Measurements from ENCODE around the gene CLIC4. TPM values are rescaled to one million over a fixed set of nuclear protein-coding genes. Genes with fewer than 3 reads are reported as not detected.
"Not testable (repeated sequence)": the region's sequence is repeated elsewhere in the genome, so short reads cannot be mapped to it uniquely, and the experiment has no call there.

CLIC4 gene
- total and polyA plus RNA-seq, 2 experiments from 2014 or later: 136 to 361 TPM

DNA sequence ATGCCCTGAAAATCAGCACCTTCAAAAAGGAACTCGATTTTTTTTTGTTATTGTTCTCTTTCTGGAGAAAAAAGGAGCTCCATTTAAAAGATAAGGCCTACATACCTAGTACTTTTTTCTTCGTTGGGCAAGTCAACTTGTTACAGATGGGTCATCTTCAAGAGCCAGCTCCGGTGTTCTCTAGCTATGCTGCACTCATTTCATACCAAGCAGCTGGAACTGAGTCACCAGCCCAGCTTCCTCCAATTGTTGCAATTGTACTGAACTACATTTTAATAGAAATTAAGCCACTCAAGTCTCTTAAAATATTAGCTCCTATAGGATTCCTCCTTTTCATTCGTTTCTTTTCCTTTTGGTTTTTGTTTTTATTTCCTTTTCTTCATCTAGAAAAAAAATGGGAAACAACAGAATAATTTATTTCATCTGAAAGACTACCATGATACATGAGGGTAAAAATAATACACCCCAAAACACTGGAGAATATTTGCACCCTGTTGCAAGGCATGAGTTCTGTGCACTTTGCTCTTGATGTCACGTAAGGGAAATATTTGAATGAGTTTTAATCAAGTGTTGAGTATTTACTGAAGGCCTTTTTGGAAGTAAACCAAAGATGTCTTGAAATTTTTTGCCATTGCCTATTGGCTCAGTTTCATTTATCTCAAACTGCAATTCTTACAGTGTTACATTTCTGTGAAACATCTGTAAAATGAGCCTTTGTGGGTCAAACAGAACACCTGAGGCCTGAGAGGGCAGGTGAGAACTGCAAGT, 60.5 kb downstream of the CLIC4 start:
- Histone ChIP-seq H3K4me3 (no peak overlapping the region), H3K4me1 (ENCODE audit: low read depth) (peaks cover 47% of the 10 kb centered on the region), H3K36me3 (peaks cover 3% of the 10 kb centered on the region), H3K9me3 (ENCODE audit: low read depth) (no peaks in the 10 kb centered on the region), H3K27ac (peak overlapping the region; percentile 76), H3K27me3 (no peaks in the 10 kb centered on the region)
- DNase-seq (ENCODE audit: low read depth in 1 of 2, low spot score in 1 of 2): peak in 1 of 2 donors; percentile 71
- TF ChIP-seq, protein P1, sequence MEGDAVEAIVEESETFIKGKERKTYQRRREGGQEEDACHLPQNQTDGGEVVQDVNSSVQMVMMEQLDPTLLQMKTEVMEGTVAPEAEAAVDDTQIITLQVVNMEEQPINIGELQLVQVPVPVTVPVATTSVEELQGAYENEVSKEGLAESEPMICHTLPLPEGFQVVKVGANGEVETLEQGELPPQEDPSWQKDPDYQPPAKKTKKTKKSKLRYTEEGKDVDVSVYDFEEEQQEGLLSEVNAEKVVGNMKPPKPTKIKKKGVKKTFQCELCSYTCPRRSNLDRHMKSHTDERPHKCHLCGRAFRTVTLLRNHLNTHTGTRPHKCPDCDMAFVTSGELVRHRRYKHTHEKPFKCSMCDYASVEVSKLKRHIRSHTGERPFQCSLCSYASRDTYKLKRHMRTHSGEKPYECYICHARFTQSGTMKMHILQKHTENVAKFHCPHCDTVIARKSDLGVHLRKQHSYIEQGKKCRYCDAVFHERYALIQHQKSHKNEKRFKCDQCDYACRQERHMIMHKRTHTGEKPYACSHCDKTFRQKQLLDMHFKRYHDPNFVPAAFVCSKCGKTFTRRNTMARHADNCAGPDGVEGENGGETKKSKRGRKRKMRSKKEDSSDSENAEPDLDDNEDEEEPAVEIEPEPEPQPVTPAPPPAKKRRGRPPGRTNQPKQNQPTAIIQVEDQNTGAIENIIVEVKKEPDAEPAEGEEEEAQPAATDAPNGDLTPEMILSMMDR (IDR thresholded peaks at IDR 0.05; ENCODE audit: low read depth, low read length): no peak

- peaks cover 3% of the 10 kb centered on the region for H3K36me3 ChIP-seq
- no peaks in the 10 kb centered on the region for H3K27me3 ChIP-seq
- H3K27ac ChIP-seq: no peak overlapping the region
- DNase-seq (ENCODE audit: low read depth in 1 of 2, low spot score in 1 of 2): no peak
- no peak overlapping the region for H3K4me3 ChIP-seq
- peaks cover 40% of the 10 kb centered on the region for H3K4me1 ChIP-seq (ENCODE audit: low read depth)
- no peaks in the 10 kb centered on the region for H3K9me3 ChIP-seq (ENCODE audit: low read depth)
- TF ChIP-seq, protein P1 (IDR thresholded peaks at IDR 0.05; ENCODE audit: low read depth, low read length): no peak
Measured at GRCh38 chr1:24806588-24806987, 61.3 kb downstream of the CLIC4 start.

DNA sequence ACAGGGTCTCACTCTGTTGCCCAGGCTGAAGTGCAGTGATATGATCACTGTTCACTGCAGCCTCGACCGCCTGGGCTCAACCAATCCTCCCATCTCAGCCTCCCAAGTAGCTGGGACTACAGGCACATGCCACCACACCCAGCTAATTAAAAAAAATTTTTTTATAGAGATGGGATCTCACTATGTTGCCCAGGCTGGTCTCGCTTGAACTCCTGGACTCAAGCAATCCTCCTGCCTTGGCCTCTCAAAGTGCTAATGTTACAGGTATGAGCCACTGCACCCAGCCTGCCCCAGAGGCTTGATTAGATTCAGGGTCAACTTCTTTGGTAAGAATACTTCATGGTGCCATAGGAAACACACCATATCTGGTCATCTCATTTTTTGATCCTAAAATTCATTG, 66.2 kb downstream of the CLIC4 start:
- not testable (repeated sequence) for H3K4me1 ChIP-seq (ENCODE audit: low read depth); H3K4me3 ChIP-seq; H3K27me3 ChIP-seq; H3K9me3 ChIP-seq (ENCODE audit: low read depth); H3K27ac ChIP-seq; DNase-seq (ENCODE audit: low read depth in 1 of 2, low spot score in 1 of 2)
- peaks cover 14% of the 10 kb centered on the region for H3K36me3 ChIP-seq

DNA sequence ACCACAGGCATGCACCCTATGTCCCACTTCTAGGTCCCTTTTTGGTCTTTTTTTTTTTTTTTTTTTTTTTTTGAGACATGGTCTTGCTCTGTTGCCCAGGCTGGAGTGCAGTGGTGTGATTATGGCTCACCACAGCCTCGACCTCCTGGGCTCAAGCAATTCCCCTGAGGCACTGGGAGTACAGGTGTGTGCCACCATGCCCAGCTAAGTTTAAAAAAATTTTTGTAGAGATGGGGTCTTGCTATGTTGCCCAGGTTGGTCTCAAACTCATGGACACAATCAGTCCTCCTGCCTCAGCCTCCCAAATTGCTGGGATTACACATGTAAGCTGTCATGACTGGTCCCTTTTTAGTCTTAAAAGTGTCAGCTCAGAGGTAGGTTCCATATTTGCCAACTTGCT, 75.0 kb downstream of the CLIC4 start:
- not testable (repeated sequence) for H3K36me3 ChIP-seq; H3K9me3 ChIP-seq (ENCODE audit: low read depth); H3K27ac ChIP-seq; DNase-seq (ENCODE audit: low read depth in 1 of 2, low spot score in 1 of 2); H3K27me3 ChIP-seq; H3K4me3 ChIP-seq
- H3K4me1 ChIP-seq (ENCODE audit: low read depth): peaks cover 11% of the 10 kb centered on the region

- H3K9me3 ChIP-seq (ENCODE audit: low read depth): no peaks in the 10 kb centered on the region
- no peak overlapping the region for H3K27ac ChIP-seq
Measured at GRCh38 chr1:24822887-24823286, 77.6 kb downstream of the CLIC4 start.

DNA sequence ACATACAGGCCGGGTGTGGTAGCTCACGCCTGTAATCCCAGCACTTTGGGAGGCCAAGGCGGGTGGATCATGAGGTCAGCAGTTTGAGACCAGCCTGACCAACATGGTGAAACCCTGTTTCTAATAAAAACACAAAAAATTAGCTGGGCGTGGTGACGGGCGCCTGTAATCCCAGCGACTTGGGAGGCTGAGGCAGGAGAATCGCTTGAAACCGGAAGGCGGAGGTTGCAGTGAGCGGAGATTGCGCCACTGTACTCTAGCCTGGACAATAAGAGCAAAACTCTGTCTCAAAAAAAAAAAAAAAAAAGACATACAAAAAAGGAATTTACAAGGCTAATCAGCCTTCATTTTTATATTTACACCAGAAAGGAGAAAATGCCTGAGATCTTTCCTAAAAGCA, 78.2 kb downstream of the CLIC4 start:
- H3K27me3 ChIP-seq; H3K27ac ChIP-seq; H3K4me3 ChIP-seq; DNase-seq (ENCODE audit: low read depth in 1 of 2, low spot score in 1 of 2); H3K9me3 ChIP-seq (ENCODE audit: low read depth); H3K36me3 ChIP-seq: not testable (repeated sequence)
- H3K4me1 ChIP-seq (ENCODE audit: low read depth): peaks cover 32% of the 10 kb centered on the region

More at GRCh38 chr1:24822887-24823286, 77.6 kb downstream of the CLIC4 start:
- Histone ChIP-seq H3K4me3 (no peak overlapping the region), H3K36me3 (peaks cover 6% of the 10 kb centered on the region), H3K4me1 (ENCODE audit: low read depth) (peaks cover 26% of the 10 kb centered on the region), H3K27me3 (no peaks in the 10 kb centered on the region)
- peak in 1 of 2 donors; percentile 36 for DNase-seq (ENCODE audit: low read depth in 1 of 2, low spot score in 1 of 2)
- TF ChIP-seq, protein P1 (IDR thresholded peaks at IDR 0.05; ENCODE audit: low read depth, low read length): no peak

DNA sequence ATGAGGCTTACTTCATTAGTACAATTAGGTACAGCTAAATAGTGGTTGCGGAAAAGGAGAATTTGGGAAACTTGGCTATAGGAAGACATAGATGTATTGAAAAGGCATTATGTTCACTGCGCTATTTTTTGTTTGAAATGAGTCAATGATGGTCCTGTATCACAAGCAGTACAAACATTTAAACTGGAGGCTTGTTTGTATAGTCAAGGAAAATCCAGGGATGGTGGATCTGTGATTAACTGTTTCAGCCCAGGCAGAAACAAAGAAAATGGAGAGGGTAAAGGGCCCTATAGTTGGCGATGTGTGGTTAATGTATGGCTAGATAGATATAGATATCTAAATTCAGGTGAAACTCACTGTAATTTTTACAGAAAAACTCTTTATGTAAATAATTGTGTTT, 79.9 kb downstream of the CLIC4 start:
- TF ChIP-seq, protein P1 (IDR thresholded peaks at IDR 0.05; ENCODE audit: low read depth, low read length): no peak
- Histone ChIP-seq H3K36me3 (peaks cover 9% of the 10 kb centered on the region), H3K4me3 (no peak overlapping the region), H3K4me1 (ENCODE audit: low read depth) (peaks cover 49% of the 10 kb centered on the region), H3K27ac (peak overlapping the region; percentile 45), H3K27me3 (no peaks in the 10 kb centered on the region), H3K9me3 (ENCODE audit: low read depth) (no peaks in the 10 kb centered on the region)
- DNase-seq (ENCODE audit: low read depth in 1 of 2, low spot score in 1 of 2): no peak

Measured in cardiac muscle cell (in vitro differentiated cells and primary cell).